Activated CD4-positive, alpha-beta T cell treated with anti-CD3 and anti-CD28 coated beads for 48 hours (primary cell): ENCODE data around the gene TPPP3.

Experiments used
- DNase-seq: peaks from one replicate; pipeline ENCODE4 v3.0.0-alpha.2; 2020

The TPPP3 gene

DNA sequence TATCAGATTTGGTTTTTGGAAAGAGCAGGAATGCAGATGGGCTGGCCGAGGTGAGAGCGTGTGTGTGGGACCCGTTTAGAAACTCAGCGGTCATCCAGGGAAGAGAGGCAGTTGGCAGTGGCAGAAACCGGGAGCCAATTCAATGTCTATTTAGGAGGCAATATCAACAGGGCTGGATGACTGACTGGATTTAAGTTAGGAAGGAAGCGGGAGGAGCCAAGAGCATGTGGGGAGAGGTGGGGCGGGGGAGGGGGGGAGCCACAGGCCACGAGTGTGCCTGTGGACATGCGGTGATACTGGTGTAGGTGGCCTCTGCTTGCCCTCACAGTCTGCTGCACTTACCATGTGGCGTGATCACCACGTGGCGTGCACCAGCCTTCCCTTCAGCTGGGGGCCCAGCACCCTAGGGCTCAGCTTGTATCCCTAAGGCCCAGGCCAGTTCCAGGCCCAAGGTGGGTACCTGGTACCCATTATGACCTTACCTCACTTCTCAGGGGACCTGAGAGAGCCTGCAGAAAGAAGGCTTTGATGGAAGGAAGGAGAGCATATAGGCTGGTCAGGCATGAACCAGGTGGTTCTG is 10.8 kb upstream of the TPPP3 start:
- DNase-seq = no peak

DNA sequence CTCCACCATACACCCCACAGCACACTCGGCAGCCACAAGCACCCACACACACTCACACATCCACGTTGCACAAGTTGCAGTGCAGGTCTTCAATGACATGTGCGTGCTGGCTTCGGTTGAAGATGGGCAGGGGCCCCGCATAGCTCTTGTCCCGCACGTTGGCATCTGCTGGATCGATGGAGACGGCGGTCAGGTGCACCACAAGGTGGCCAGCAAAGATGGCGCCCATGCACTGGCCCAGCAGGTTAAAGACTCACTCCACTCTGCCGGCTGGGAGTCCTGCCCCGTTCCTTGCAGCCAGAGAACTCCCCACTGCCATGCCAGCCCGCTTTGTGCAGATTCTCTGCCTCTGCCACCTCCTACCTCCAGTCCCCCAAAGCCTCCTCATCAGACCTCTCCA is 7.6 kb upstream of the TPPP3 start:
- DNase-seq = no peak

GRCh38 chr16:67399749-67400704 is 6.7 kb upstream of the TPPP3 start:
- DNase-seq = no peak

DNA sequence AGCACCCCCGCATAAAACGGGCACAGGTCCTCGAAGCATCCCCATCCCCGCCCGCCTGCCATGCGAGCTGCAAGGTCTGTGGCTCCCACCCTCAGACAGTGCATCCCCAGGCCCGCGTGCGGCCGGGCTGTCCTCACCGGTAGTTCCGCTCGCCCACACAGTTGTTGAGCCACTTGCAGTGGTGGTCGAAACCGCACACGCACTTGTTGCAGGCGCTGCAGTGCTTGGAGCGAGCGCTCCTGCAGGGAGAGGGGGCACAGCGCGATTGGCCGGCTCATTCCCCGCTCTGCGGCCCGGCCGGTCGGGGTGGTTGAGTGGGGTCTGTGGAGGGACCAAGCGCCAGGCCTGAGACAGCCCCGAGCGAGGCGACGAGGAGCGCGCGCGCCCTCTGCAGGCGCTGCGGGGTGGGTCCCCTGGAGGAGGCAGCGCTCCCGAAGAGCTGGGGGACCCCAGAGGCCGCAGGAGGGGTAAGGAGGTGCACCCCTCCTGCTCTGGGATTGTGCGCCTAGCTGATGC is 6.0 kb upstream of the TPPP3 start:
- DNase-seq = peak; percentile 71

GRCh38 chr16:67398546-67399217 is 5.4 kb upstream of the TPPP3 start:
- no peak for DNase-seq

DNA sequence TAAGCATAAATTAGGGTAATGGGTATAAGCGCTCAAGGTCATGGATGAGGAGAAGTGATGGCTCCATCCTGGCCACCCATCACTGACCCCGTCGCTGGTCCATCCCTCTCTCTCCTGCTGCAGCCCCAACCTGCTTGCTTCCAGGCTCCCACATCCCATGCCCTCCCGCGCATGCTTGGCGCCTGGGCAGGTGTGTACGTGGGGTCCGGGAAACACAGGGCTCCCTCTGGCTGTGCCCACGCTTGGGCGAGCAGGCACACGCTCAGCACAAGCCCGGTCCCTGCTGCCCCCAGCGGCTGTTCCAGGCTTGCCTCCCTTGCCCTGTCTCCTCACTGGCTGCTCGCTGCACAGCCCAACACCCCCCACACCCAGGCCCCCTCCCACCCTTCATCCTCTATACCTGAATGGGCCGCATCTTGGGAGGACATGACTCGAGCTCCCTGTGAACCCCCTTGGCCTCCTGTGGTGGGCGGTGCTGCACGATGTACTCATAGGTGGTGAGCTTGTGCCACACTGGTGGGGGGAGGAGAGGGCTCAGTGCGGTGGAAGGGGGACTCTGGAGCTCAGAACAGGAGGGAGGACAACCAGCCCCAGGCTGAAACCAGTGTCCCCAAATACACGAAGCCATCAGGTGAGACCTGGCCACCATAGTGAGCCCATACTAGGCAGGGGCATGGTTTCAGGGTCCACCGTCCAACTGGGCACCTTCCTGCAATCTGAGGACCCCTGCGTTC is 4.7 kb upstream of the TPPP3 start:
- no peak for DNase-seq

DNA sequence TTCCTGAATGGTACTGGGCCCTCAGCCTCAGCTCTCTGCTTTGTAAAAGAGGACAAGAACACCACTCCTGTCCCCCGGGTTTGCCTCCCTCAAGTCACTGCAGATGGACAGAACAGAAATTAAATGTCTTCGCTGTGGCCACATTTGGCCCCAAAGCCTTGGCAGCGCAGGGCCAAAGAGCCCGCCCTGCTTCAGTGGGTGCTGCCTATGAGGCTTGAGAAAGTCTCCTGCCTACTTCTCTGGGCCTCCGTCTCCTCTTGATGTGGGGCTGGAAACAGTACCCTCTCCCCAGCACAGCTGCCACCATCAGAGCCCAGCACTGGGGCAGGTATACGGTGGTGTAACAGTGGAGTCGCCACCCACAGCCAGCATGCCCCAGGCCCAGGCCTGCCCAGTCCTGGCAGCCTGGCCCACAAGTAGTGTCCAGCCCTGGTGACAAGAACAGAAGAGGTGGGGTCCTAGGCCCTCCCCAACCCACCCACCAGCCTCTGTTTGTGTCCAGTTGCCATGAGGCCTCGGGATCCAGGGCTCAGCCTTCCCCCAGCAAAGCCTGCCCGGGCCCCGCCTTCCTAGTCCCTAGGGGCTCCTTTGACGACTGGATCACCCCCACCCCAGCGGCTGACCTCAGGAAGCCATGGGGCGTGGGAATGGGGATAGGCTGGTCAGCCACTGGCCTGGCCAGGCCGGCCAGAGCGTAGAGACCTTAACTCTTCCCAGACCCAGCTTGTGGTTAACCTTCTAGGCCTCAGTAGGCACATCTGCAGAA is 3.9 kb upstream of the TPPP3 start:
- no peak for DNase-seq

DNA sequence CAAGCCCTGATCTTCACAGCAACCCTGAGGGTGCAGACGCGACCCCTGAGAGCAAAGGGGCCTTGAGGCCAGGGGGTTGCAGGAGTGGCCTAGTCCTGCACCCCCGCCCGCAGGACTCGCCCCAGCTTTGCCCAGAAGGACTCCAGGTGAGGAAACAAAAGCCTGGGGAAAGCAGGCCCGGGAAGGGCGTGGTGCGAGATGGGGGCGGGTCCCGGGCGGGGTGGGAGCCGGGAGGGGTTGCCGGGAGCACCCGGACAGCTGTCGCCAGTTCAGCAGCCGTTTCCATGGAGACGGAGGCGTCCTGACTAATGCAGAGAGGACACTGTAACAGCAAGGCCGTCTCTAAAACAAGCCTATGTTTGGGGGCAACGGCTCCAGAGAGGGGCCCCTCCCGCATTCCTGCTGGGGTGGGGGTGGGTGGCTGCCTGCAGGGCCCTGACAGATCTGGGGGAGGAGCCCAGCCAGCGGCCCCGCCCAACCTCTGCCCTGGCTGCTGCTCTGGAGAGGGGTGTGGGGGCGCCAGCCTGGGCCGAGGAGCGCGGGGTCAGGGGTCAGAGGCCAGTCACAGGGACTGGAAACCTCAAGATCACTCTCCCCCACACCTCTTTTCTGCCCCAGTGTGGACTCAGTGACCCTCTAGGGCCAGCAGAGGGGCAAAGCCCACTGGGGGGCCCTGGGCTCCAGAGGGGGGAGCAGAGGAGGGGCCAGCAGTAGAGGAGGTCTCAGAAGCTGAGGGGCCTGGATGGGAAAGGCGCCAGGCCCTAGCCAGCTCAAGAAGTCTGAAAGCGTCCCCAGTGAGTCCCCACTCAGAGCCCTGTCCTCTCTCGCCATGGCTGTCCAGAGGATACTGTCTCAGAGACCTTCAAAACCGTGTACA is 3.1 kb upstream of the TPPP3 start:
- DNase-seq = no peak

DNA sequence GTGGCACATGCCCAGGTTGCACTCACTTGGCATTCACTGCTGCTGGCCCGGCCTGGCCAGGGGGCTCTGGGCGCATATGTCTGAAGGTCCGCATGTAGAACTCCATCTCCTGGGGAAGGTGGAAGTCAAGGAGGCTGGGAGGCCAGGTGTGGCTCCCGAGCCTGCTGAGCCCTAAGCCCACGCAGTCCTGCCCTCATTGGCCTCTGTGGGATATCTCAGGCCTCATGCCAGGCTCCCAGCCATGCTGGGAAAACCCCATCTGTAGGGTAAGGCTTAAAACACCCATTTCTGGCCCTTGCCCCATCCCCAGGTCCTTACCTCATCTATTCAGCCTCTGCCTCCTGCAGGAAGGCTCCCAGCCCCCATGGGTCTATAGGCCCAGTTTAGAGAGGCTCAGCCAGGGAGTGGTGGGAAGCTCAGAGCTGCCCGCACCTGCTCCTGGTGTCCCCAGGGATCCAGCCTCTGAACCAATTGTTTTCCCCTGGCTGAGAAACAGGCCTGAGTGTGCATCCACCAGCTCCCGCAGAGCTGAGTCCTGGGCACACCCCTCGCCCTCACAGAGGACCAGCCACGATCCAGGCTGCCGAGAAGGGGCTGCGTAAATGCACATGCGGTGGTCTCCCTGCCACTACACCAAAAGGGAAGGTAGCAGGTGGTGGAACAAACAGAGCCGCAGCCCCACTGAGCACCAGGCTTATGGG is 2.3 kb upstream of the TPPP3 start:
- DNase-seq = no peak

DNA sequence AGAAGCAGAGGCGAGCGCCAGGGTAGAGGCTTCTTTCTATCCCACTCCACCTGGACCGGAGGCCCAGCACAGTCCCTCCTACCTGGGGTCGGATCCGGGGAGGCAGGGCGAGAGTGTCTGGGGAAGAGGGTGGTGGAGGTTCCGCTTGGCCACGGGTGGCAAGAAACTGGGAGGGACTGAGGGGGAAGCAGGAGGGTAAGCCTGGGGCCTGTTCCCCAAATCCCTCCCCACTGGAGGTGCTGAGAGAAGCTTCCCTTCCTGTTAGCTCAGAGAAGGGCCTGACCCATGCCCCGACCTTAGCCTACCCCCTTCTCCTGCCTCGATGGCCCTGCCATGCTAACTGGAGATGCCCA is 1.8 kb upstream of the TPPP3 start:
- no peak for DNase-seq

GRCh38 chr16:67394155-67395104 is 1.1 kb upstream of the TPPP3 start:
- DNase-seq = no peak

GRCh38 chr16:67393788-67394154 is 473 bp upstream of the TPPP3 start:
- DNase-seq = no peak

DNA sequence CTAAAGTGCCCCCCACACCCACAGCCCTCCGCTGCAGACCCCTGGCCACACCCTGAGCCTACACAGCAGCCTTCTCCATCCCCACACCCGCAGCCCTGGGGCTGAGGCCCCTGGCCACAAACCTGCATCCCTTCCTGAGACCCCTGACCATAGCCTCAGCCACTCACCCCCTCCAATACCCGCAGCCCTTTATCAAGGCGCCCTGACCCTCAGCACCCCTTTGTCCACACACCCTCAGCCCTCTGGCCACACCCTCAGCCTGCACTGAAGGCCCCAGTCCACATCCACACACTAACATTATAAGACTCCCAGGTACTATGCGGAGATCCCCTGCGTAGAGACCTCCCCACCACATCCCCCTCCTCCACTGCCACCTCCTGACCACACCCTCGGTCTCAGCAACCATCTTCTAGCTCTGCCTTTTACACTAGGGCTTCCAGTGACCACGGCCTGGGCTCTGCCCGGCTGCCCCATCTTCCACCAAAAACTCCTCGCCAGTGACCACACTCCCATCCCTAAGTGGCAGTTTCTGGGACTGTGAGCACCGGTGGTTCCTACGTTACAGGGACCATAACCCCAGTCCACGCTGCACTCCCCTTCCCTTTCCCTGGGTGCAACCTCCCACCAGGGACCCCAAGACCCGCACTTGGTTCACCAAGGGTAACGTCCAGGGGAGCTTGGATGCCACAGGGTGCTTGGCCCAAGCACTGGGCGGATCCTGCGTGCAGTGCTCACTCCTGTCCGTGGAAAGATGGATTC is 818 bp downstream of the TPPP3 start:
- no peak for DNase-seq

DNA sequence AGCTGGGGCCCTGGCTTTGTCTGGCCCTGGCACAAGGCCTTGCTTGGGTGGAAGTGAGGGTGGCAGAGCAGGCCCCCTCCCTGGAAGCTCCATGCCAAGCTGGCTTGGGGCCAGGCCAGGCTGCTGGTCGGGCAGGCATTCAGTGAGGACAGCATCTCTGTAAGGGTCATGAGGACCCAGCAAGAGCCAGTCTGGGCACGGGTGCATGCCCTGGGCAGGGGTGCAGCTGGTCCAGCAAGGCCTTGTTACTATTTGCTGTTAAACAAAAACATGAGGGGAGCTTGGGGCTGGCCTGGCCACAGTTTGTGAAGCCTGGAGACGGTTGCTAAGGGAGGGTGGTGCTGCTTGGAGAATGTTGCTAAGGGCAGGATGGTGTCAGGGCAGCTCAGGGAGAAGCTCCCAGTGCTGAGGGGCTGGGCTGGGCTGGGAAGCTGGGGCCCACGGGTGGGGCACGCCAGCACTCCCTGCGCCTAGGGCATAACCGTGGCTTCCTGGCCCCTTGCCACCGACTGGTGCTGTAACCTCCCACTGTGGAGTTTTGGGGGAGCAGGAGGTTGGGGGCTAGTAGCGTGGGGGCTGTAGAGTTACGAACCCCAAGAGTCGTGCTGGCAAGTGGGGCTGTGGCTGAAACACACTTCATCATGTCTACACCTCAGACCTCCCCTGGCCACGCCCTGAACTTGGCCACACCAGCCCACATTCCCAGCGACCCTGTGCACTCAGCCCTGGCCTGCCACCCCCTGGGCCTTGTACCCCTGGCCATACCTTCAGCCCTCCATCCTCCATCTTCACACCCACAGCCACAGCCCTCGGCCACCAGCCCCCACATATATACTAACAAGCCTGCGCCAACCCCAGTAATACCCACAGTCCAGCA is 1.6 kb downstream of the TPPP3 start:
- DNase-seq = no peak

DNA sequence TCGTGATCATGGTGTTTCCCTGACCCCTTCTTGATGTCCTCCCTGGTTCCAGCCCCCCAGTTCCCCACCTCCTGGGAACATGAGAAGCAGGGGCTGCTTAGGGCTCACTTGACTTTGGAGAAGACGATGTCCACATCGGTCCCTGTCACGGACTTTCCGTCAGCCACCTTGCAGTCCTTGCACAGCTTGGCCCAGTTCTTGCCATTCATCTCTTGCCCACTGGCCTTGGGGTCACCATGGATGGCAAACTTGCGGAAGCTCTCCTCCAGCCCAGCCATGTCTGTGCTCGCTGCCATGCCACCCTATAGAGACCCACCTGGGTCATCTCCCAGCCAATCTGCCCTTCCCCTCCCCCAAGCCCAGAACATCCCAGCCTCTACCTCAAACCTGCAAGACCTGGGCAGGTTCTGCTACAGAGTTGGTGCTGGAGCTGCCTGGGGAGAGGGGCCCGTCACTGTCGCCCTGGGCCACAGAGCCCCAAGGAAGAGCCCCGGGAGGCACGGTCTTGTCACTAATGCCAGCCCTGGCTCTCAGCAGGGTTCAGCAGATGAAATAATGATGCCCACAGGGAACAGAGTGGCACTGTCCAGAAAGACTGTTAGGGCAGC is 2.4 kb downstream of the TPPP3 start:
- no peak for DNase-seq

- DNase-seq = no peak
Measured at GRCh38 chr16:67389911-67390815, 3.1 kb downstream of the TPPP3 start.
